ENCODE data around the gene PARP15. TPM values are rescaled to one million over a fixed set of nuclear protein-coding genes. Genes with fewer than 3 reads are reported as not detected.

The PARP15 gene
- total RNA-seq, 1 experiment from 2014 or later: 0.07 TPM

GRCh38 chr3:122665226-122665786, 87.9 kb downstream of the PARP15 start:
- Mint-ChIP-seq H3K4me1 (ENCODE audit: low read depth, unreplicated experiment) (no peaks in the 10 kb centered on the region), H3K27ac (ENCODE audit: unreplicated experiment) (no peak overlapping the region), H3K9me3 (ENCODE audit: unreplicated experiment) (peaks cover 20% of the 10 kb centered on the region), H3K4me3 (ENCODE audit: unreplicated experiment) (no peak overlapping the region), H3K36me3 (ENCODE audit: insufficient read depth, unreplicated experiment) (peaks cover 6% of the 10 kb centered on the region), H3K27me3 (ENCODE audit: insufficient read depth, unreplicated experiment) (no peaks in the 10 kb centered on the region)
- Histone ChIP-seq H3K27me3 (replicated peaks; ENCODE audit: control insufficient read depth, insufficient read depth, low read length) (no peaks in the 10 kb centered on the region), H3K4me1 (peaks cover 8% of the 10 kb centered on the region), H3K4me3 (ENCODE audit: low read depth, low read length) (no peak overlapping the region), H3K9me3 (no peaks in the 10 kb centered on the region), H3K36me3 (ENCODE audit: control insufficient read depth, insufficient read depth, low read length) (no peaks in the 10 kb centered on the region)
- POLR2A ChIA-PET: no interaction called here
- intact Hi-C loops (cut with micrococcal nuclease; ENCODE audit: unreplicated experiment): no loop called here
- BruUV-seq (replicated peaks): no TSS peak
- CTCF ChIA-PET: no interaction called here
- no peak for TF ChIP-seq CTCF (IDR thresholded peaks at IDR 0.05; ENCODE audit: insufficient read depth in 1 of 2, low read depth in 1 of 2, low read length in 1 of 2, severe bottlenecking in 1 of 2, unreplicated experiment in 1 of 2)
- no peak for DNase-seq

GRCh38 chr3:122665881-122666280, 88.4 kb downstream of the PARP15 start:
- no TSS peak for BruUV-seq (replicated peaks)
- H3K9me3 ChIP-seq: no peaks in the 10 kb centered on the region
- H3K9me3 Mint-ChIP-seq (ENCODE audit: unreplicated experiment): peaks cover 15% of the 10 kb centered on the region
- no peak overlapping the region for H3K27ac Mint-ChIP-seq (ENCODE audit: unreplicated experiment)
- DNase-seq: no peak
- peaks cover 8% of the 10 kb centered on the region for H3K4me1 ChIP-seq
- no peak overlapping the region for H3K4me3 ChIP-seq (ENCODE audit: low read depth, low read length)
- no peaks in the 10 kb centered on the region for H3K4me1 Mint-ChIP-seq (ENCODE audit: low read depth, unreplicated experiment)
- intact Hi-C loops (cut with micrococcal nuclease; ENCODE audit: unreplicated experiment): no loop called here
- peaks cover 6% of the 10 kb centered on the region for H3K36me3 Mint-ChIP-seq (ENCODE audit: insufficient read depth, unreplicated experiment)
- ChIA-PET CTCF (no interaction called here), POLR2A (interaction anchor here (0.6 kb wide), 1 partner anchor 14 kb away, joined by 4 read pairs; no protein-coding TSS in a partner anchor)
- H3K36me3 ChIP-seq (ENCODE audit: control insufficient read depth, insufficient read depth, low read length): no peaks in the 10 kb centered on the region
- H3K27me3 ChIP-seq (replicated peaks; ENCODE audit: control insufficient read depth, insufficient read depth, low read length): no peaks in the 10 kb centered on the region
- no peak for TF ChIP-seq CTCF (IDR thresholded peaks at IDR 0.05; ENCODE audit: insufficient read depth in 1 of 2, low read depth in 1 of 2, low read length in 1 of 2, severe bottlenecking in 1 of 2, unreplicated experiment in 1 of 2)
- H3K27me3 Mint-ChIP-seq (ENCODE audit: insufficient read depth, unreplicated experiment): no peaks in the 10 kb centered on the region
- H3K4me3 Mint-ChIP-seq (ENCODE audit: unreplicated experiment): no peak overlapping the region

- DNase-seq: peak; percentile 44 to 57
- POLR2A ChIA-PET: no interaction called here
- H3K27ac Mint-ChIP-seq (ENCODE audit: unreplicated experiment): peak overlapping the region; percentile 86
Observed at GRCh38 chr3:122668930-122669730, 91.7 kb downstream of the PARP15 start.

More at GRCh38 chr3:122668930-122669730, 91.7 kb downstream of the PARP15 start:
- H3K36me3 Mint-ChIP-seq (ENCODE audit: insufficient read depth, unreplicated experiment): peaks cover 6% of the 10 kb centered on the region
- H3K27me3 Mint-ChIP-seq (ENCODE audit: insufficient read depth, unreplicated experiment): no peaks in the 10 kb centered on the region
- Histone ChIP-seq H3K27me3 (replicated peaks; ENCODE audit: control insufficient read depth, insufficient read depth, low read length) (no peaks in the 10 kb centered on the region), H3K4me3 (ENCODE audit: low read depth, low read length) (no peak overlapping the region), H3K36me3 (ENCODE audit: control insufficient read depth, insufficient read depth, low read length) (no peaks in the 10 kb centered on the region), H3K4me1 (peaks cover 8% of the 10 kb centered on the region), H3K9me3 (no peaks in the 10 kb centered on the region)
- no TSS peak for BruUV-seq (replicated peaks)
- H3K9me3 Mint-ChIP-seq (ENCODE audit: unreplicated experiment): peaks cover 8% of the 10 kb centered on the region
- peak overlapping the region; percentile 29 for H3K4me3 Mint-ChIP-seq (ENCODE audit: unreplicated experiment)
- no peaks in the 10 kb centered on the region for H3K4me1 Mint-ChIP-seq (ENCODE audit: low read depth, unreplicated experiment)
- TF ChIP-seq CTCF (IDR thresholded peaks at IDR 0.05; ENCODE audit: insufficient read depth in 1 of 2, low read depth in 1 of 2, low read length in 1 of 2, severe bottlenecking in 1 of 2, unreplicated experiment in 1 of 2): no peak
- intact Hi-C loops (cut with micrococcal nuclease; ENCODE audit: unreplicated experiment): no loop called here
- CTCF ChIA-PET: interaction anchor here (1.3 kb wide), 1 partner anchor 10 kb away, joined by 8 read pairs; no protein-coding TSS in a partner anchor
